OCI-LY3 (cell line): ENCODE data around the gene LPP.

ENCODE experiments used
- H2AFZ ChIP-seq: fragments of 200-600, 300-600 bp; shearing (Covaris generic); 2 replicates; pipeline ENCODE4 v1.6.0; 2014; ENCODE audit warnings: antibody characterized with exemption, low read depth, low read length
- H3K27ac ChIP-seq: fragments of 200-600, 300-600 bp; sonication (generic); 2 replicates; pipeline ENCODE4 v1.5.1; 2014; ENCODE audit warnings: mild to moderate bottlenecking, low read length, moderate library complexity, mixed read lengths
- H3K27me3 ChIP-seq: fragments of 200-600, 300-600 bp; sonication (generic); 2 replicates; pipeline ENCODE4 v1.6.1; 2014; ENCODE audit warnings: low read depth, low read length, mixed read lengths
- H3K36me3 ChIP-seq: fragments of 200-600, 300-600 bp; sonication (generic); replicated peaks from 2 replicates; pipeline ENCODE3; 2014; ENCODE audit warnings: low read depth, low read length, mixed read lengths
- H3K4me1 ChIP-seq: fragments of 300-600, 200-600 bp; sonication (generic); 2 replicates; pipeline ENCODE4 v1.6.1; 2014; ENCODE audit warnings: low read length, mixed read lengths
- H3K4me2 ChIP-seq: fragments of 200-600, 300-600 bp; sonication (generic); 2 replicates; pipeline ENCODE4 v1.6.1; 2014; ENCODE audit warnings: low read length, mixed read lengths
- H3K4me3 ChIP-seq: fragments of 300-600, 200-600 bp; sonication (generic); 2 replicates; pipeline ENCODE4 v1.5.1; 2014; ENCODE audit warnings: antibody characterized with exemption, mild to moderate bottlenecking, low read length, moderate library complexity
- H3K79me2 ChIP-seq: fragments of 300-600, 200-600 bp; shearing (Covaris generic); 2 replicates; pipeline ENCODE4 v1.6.1; 2014; ENCODE audit warnings: mild to moderate bottlenecking, low read length, mixed read lengths
- H3K9ac ChIP-seq: fragments of 300-600, 200-600 bp; shearing (Covaris generic); 2 replicates; pipeline ENCODE4 v1.6.0; 2014; ENCODE audit warnings: mild to moderate bottlenecking, low read length, moderate library complexity
- H3K9me3 ChIP-seq: fragments of 200-600, 300-600 bp; shearing (Covaris generic); 2 replicates; pipeline ENCODE4 v1.6.1; 2014; ENCODE audit warnings: low read length, mixed read lengths; ENCODE audit not compliant: insufficient read depth
- H4K20me1 ChIP-seq: fragments of 200-600, 300-600 bp; sonication (generic); 2 replicates; pipeline ENCODE4 v1.6.1; 2016; ENCODE audit warnings: low read length, mixed read lengths; ENCODE audit not compliant: insufficient read depth
- CTCF ChIP-seq: fragments of 200-600, 300-600 bp; sonication (generic); IDR thresholded peaks from 2 replicates; pipeline ENCODE4 v1.5.1; 2014; ENCODE audit warnings: antibody characterized with exemption, low read length, low read depth
- EZH2phosphoT487 ChIP-seq: fragments of 200-600 bp; shearing (Covaris generic); IDR thresholded peaks from 2 replicates; pipeline ENCODE4 v1.6.1; 2018; ENCODE audit warnings: antibody characterized with exemption, mixed run types, low read depth

Gene LPP

GRCh38 chr3:188534633-188535032 lies 380.7 kb downstream of the LPP start:
- Histone ChIP-seq H3K36me3 (no peaks in the 10 kb centered on the region), H3K79me2 (no peaks in the 10 kb centered on the region), H3K4me1 (no peaks in the 10 kb centered on the region), H3K27ac (no peak overlapping the region), H3K27me3 (no peaks in the 10 kb centered on the region), H3K9me3 (no peaks in the 10 kb centered on the region), H4K20me1 (no peaks in the 10 kb centered on the region), H2AFZ (no peak overlapping the region), H3K4me2 (no peak overlapping the region), H3K9ac (no peak overlapping the region), H3K4me3 (no peak overlapping the region)
- no peak for TF ChIP-seq EZH2phosphoT487
- no peak for TF ChIP-seq CTCF

DNA sequence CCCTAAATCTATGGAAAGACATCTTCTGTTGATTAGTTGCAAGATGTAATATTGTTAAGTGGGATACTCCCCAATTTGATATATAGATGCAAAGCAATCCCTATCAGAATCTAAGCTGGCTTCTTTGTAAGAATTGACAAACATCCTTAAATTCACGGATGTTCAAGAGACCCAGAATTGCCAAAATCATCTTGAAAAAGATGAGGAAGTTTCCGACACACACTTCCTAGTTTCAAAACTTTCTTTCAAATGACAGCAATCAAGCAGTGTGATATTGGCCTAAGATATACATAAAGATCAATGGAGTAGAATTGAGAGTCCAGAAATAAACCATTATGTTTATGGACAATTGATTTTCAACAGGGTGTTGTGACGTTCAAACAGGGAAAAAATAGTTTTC lies 383.6 kb downstream of the LPP start:
- no peak overlapping the region for H3K4me2 ChIP-seq
- H3K27me3 ChIP-seq, result no peaks in the 10 kb centered on the region
- H3K79me2 ChIP-seq, result no peaks in the 10 kb centered on the region
- H3K27ac ChIP-seq, result no peak overlapping the region
- H3K4me1 ChIP-seq, result no peaks in the 10 kb centered on the region
- no peaks in the 10 kb centered on the region for H3K36me3 ChIP-seq
- no peak for TF ChIP-seq EZH2phosphoT487
- TF ChIP-seq CTCF, result no peak
- H3K4me3 ChIP-seq, result no peak overlapping the region
- no peaks in the 10 kb centered on the region for H4K20me1 ChIP-seq
- H3K9me3 ChIP-seq, result no peaks in the 10 kb centered on the region
- no peak overlapping the region for H2AFZ ChIP-seq
- H3K9ac ChIP-seq, result no peak overlapping the region

DNA sequence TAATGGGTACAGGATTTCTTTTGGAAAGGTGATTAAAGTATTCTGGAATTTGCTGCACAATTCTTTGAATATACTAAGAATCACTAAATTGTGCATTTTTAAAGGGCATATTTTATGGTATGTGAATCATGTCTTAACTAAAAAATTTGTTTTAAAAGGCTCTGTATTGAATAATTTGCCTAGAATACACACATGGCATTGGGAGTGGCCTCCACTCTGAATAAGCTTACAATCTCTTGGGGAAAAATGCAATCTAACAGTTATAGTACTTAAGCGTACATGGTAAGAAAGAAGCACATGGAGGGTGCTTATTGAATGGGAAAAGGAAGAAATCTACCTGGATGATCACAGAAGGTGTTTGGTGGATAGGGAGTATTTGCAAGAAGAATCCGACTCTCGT lies 385.1 kb downstream of the LPP start:
- no peak overlapping the region for H2AFZ ChIP-seq
- H3K36me3 ChIP-seq, result no peaks in the 10 kb centered on the region
- H3K9me3 ChIP-seq, result no peaks in the 10 kb centered on the region
- no peak overlapping the region for H3K4me2 ChIP-seq
- no peaks in the 10 kb centered on the region for H4K20me1 ChIP-seq
- TF ChIP-seq CTCF, result no peak
- TF ChIP-seq EZH2phosphoT487, result no peak
- H3K79me2 ChIP-seq, result no peaks in the 10 kb centered on the region
- H3K4me3 ChIP-seq, result no peak overlapping the region
- no peaks in the 10 kb centered on the region for H3K4me1 ChIP-seq
- H3K27me3 ChIP-seq, result no peaks in the 10 kb centered on the region
- no peak overlapping the region for H3K9ac ChIP-seq
- no peak overlapping the region for H3K27ac ChIP-seq

DNA sequence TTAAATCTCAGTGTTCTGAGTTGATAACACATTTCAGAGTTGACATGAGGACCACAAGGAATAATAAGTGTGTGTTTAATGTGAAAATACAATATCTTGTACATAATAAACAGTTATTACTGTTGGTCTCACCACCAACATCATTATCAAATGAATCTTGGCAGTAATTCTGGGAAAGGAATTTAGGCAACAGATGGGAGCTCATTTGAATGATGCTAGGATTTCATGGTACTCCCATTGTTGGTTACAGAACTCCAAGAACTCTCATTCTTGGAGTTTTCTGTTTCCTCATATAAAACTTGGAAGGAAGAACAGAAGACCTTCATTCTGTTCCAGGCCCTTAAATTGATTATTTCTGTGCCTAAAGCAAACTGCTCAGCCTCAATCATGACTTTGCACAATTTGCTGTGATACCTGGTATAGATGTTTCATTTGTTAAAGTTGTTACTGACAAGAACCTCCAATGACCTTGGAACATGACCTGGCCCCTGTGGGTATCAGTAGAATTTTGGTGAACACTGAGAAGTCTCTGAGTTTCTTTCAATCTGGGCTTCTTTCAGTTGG lies 385.8 kb downstream of the LPP start:
- no peak overlapping the region for H3K4me3 ChIP-seq
- H3K9me3 ChIP-seq, result no peaks in the 10 kb centered on the region
- H4K20me1 ChIP-seq, result no peaks in the 10 kb centered on the region
- no peak overlapping the region for H3K27ac ChIP-seq
- H3K36me3 ChIP-seq, result no peaks in the 10 kb centered on the region
- no peak overlapping the region for H2AFZ ChIP-seq
- H3K79me2 ChIP-seq, result no peaks in the 10 kb centered on the region
- H3K4me2 ChIP-seq, result no peak overlapping the region
- H3K9ac ChIP-seq, result no peak overlapping the region
- H3K27me3 ChIP-seq, result no peaks in the 10 kb centered on the region
- no peaks in the 10 kb centered on the region for H3K4me1 ChIP-seq
- no peak for TF ChIP-seq CTCF
- no peak for TF ChIP-seq EZH2phosphoT487
